Mucosa of descending colon (tissue), 3 donors: ENCODE measurements around the gene UBE2G1. TPM values are rescaled to one million over a fixed set of nuclear protein-coding genes. Genes with fewer than 3 reads are reported as not detected.

ENCODE experiments used
- ATAC-seq: fragments of 200-7000 bp; cut with Tn5 transposase; one replicate; pipeline ENCODE4 v1.9.1; 2020; ENCODE audit warnings: mild to moderate bottlenecking, moderate library complexity
- DNase-seq, 3 donors: peaks; one replicate each; pipeline ENCODE4 v3.0.0-alpha.2; 2020
- H3K36me3 ChIP-seq: fragments of 200-600 bp; one replicate; pipeline ENCODE4 v1.8.0; 2021; ENCODE audit warnings: low read depth, mild to moderate bottlenecking
- H3K4me1 ChIP-seq: fragments of 200-600 bp; one replicate; pipeline ENCODE4 v1.8.0; 2021; ENCODE audit warnings: low read depth, mild to moderate bottlenecking
- H3K4me3 ChIP-seq: fragments of 200-600 bp; one replicate; pipeline ENCODE4 v1.8.0; 2021; ENCODE audit warnings: mild to moderate bottlenecking
- H3K9me3 ChIP-seq: fragments of 200-600 bp; one replicate; pipeline ENCODE4 v1.8.0; 2021; ENCODE audit warnings: mild to moderate bottlenecking
- intact Hi-C, 2 donors: fragments of 100-400 bp; cut with DNase I in 1 of 2; cut with micrococcal nuclease in 1 of 2; formaldehyde crosslinking; loops; one replicate each; pipeline versions ENCODE4 v1.11.0 to v1.11.1; 2022; cut with DNase I, micrococcal nuclease
- total RNA-seq, 3 donors: library from RNA; stranded (reverse); fragmentation: NEBNext Ultra II Directional in 2 of 3; extraction: Animal tissue kit (Norgen Biotek cat#: 25700) in 2 of 3; gene quantifications; one replicate each; pipeline versions ENCODE4 v1.2.1 to v1.2.4, GENCODE V29; 2021 to 2023
- TF ChIP-seq, protein P1 (sequence below): fragments of 200-600 bp; IDR thresholded peaks from one replicate; pipeline ENCODE4 v1.8.0; 2022; ENCODE audit warnings: antibody characterized with exemption, mild to moderate bottlenecking
- donor health status: DM: no; HTN: no; CAD: no; lungs with moderate emphysema.
- donor health status: DM: no; HTN: no; CAD: no.
- donor health status: DM: no; HTN: yes; CAD: no.

The UBE2G1 gene
- total RNA-seq, 3 donors from 2014 or later: 51.9 to 103 (median 56.7) TPM

DNA sequence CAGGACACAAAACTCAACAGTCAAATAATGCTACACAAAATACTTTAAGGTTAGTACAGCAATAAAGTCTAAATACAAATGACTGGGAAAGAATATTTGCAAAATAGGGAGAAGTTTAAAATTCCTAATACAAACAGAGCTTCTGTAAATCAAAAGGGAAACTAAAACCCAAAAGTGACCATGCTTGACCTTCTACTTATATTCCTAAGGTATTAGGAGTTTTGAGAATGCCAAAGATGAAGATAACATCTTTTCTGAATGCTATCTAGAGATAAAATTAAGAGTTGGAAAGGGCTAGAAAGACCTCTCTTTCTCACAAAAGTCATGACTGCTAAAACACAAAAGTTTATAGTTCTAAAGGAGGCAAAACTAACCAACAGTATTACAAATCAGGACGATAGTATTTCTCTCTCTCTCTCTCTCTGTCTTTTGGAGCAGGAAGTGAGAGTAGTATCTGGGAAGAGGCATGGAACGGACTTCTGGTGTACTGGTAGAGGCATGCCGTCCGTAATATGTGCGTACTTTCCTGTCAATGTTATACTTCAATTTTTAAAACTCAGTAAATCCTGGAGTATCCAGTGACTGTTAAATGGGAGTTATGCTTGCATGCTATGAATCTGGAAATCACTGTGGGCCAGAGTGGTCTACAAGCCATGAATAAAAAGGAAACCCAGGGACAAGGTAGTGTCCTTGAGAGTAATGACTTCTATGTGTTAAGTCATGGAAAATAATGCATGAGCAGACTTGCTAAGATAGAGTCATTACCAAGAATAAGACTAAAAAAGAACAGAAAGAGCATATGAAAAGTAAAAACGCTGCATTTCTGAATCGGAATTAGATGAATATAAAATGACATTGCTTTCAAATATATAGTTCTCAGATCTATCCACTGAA, 53.0 kb downstream of the UBE2G1 start:
- TF ChIP-seq, protein P1, sequence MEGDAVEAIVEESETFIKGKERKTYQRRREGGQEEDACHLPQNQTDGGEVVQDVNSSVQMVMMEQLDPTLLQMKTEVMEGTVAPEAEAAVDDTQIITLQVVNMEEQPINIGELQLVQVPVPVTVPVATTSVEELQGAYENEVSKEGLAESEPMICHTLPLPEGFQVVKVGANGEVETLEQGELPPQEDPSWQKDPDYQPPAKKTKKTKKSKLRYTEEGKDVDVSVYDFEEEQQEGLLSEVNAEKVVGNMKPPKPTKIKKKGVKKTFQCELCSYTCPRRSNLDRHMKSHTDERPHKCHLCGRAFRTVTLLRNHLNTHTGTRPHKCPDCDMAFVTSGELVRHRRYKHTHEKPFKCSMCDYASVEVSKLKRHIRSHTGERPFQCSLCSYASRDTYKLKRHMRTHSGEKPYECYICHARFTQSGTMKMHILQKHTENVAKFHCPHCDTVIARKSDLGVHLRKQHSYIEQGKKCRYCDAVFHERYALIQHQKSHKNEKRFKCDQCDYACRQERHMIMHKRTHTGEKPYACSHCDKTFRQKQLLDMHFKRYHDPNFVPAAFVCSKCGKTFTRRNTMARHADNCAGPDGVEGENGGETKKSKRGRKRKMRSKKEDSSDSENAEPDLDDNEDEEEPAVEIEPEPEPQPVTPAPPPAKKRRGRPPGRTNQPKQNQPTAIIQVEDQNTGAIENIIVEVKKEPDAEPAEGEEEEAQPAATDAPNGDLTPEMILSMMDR: no peak
- Histone ChIP-seq H3K9me3 (no peaks in the 10 kb centered on the region), H3K4me3 (no peak overlapping the region), H3K36me3 (no peaks in the 10 kb centered on the region), H3K4me1 (peaks cover 45% of the 10 kb centered on the region)
- intact Hi-C loops: no loop called here
- DNase-seq: no peak
- no peak for ATAC-seq

DNA sequence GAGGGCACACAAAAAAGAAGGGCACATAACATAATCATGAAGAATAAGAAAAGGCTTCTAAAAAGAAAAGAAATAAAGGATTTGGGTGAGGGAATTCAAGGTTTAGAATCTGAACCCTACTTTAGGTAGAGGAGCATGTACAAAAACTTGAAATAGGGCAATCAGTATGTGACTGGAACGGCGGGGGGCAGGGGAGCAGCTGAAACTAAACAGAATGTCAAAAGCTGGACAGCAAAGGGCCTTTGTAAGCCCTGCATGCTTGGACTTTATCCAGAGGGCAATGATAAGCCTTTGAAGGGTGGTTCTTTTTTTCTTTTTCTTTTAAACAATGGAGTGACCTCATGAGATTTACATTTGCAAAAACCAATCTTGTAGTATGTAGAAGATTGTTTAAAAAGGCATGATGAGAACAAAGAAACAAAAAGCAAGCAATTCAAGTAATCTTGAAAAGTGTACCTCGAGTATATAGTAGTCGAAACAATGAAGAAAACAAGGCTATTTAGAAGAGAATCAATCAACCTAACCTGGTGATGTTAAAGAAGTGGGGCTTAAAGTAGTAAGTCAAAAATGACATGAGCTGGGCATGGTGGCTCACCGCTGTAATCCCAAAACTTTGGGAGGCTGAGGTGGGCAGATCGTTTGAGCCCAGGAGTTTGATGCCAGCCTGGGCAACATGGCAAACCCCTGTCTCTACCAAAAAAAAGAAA, 56.0 kb downstream of the UBE2G1 start:
- no peak overlapping the region for H3K4me3 ChIP-seq
- intact Hi-C loops: no loop called here
- peaks cover 26% of the 10 kb centered on the region for H3K4me1 ChIP-seq
- H3K9me3 ChIP-seq: no peaks in the 10 kb centered on the region
- H3K36me3 ChIP-seq: no peaks in the 10 kb centered on the region
- no peak for DNase-seq
- peak; percentile 39 for ATAC-seq
- TF ChIP-seq, protein P1: no peak

DNA sequence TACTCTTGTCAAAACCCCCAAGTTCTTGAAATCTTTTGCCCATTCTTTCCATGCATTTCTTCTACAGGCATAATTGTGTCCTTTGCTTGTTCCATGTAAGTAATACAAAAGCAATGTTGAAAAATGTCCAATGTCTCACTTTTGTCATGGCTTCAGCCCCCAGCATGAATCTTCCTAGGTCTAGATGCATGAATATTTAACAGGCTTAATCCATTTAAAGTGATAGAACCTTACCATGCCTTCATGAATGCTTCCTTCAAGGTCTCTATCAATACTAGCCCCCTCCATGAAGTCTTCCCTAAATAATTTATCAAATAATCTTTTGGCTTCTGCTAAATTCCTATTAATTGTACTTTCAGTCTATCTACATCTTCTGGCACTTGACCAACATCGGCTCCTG, 56.6 kb downstream of the UBE2G1 start:
- Histone ChIP-seq H3K4me1 (peaks cover 25% of the 10 kb centered on the region), H3K36me3 (no peaks in the 10 kb centered on the region), H3K4me3 (no peak overlapping the region), H3K9me3 (no peaks in the 10 kb centered on the region)
- DNase-seq (no peak), ATAC-seq (no peak)
- intact Hi-C loops: loop anchor here in 1 of 2 donors (10.0 kb wide), 1 partner anchor 95 kb away; no protein-coding TSS in a partner anchor
- TF ChIP-seq, protein P1: no peak

DNA sequence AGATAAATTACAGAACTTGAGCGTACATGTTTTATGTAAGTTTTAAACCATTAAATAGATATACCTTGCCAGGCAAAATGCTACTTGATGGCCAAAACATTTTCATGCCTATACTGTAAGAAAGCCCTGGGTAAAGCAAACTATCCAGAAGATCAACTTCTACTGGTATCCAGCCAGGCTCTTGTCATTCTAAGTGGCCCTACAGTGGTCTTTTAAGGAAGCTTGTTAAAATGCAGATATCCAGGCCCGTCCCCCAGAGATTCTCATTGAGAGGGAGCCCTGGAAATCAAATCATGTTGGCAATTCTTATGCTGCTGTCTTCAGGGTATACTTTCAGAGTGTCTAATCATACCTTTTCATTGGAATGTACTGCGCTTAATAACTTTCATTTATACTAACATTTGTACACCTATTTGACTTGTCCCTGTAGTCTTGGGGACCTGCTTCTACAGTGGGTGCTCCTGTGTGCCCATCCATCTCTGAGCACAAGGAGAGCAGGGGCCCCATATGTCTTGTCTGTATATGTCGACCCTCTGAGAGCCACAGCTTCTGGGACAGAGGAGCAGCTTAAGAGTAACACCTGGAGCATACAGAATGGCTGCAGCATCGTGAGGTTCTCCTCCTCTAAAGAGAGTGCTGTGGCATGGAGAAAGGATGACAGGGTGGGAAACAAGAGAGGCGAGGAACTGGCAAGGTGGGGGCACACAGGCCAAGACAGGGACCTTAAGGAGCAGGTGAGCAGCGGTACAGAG, 59.1 kb downstream of the UBE2G1 start:
- no peaks in the 10 kb centered on the region for H3K9me3 ChIP-seq
- TF ChIP-seq, protein P1: no peak
- no peak overlapping the region for H3K4me3 ChIP-seq
- no peak for ATAC-seq
- H3K36me3 ChIP-seq: no peaks in the 10 kb centered on the region
- H3K4me1 ChIP-seq: peaks cover 19% of the 10 kb centered on the region
- intact Hi-C loops: loop anchor here in 1 of 2 donors (10.0 kb wide), 1 partner anchor 93 kb away; no protein-coding TSS in a partner anchor
- no peak for DNase-seq

DNA sequence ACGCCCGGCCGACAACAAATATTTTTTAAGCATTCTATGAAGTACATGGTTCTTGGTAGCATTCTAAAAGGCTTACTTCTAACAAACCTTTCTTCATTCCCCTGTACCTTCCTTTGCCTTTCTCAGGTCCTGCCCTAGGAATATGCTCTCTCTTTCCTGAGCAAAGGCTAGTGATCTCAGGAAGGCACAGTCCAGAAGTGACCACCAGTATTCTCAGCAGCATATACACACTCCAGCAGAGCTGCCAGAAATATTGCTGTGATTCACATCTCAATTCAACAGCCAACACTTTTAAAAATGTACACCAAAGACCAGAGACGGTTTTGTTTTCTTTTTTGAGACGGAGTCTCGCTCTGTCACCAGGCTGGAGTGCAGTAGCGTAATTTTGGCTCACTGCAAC, 61.3 kb downstream of the UBE2G1 start:
- Histone ChIP-seq H3K4me3 (no peak overlapping the region), H3K9me3 (no peaks in the 10 kb centered on the region), H3K36me3 (no peaks in the 10 kb centered on the region), H3K4me1 (peaks cover 11% of the 10 kb centered on the region)
- DNase-seq: no peak
- intact Hi-C loops: loop anchor here in 1 of 2 donors (10.0 kb wide), 1 partner anchor 90 kb away; no protein-coding TSS in a partner anchor
- TF ChIP-seq, protein P1: no peak
- ATAC-seq: no peak
